ENCODE data around the gene PFDN1.

The PFDN1 gene

DNA sequence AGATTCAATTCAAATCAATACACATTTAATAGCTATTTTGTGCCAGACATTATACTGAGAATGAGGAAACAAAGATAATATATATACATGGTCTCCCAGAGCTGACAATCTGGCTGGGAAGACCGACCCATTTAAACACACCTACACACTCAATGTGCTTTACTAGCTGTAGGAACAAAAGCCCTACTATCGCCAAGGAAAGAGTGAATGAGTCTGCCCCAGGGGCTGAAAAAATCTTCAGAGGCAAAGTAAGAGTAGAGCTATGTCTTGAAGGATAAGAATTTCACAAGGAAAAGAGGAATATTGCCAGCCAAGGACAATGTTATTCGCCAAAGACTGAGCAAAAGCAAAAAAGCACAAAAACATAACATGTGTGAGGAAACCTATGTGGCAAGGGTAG lies 6.6 kb downstream of the PFDN1 start:
- no peak for DNase-seq (ENCODE audit: low spot score)

DNA sequence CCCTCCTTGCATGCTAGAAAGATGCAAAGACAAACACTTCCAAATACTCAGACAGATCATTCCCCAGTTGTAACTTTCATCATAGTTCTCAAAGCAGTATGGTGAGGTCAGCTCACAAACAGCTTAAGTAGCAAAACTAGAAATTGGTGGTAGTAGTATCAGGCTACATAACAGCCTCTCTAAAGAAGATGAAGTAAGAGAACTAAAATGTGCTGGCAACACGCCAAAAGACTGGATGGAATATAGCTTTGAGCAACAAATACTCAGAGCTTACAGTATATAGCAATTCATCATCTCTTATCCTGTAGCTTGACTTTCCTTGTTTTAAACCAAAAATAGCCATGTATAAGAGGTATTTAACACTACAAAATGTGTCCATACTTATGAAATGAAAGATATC lies 7.5 kb downstream of the PFDN1 start:
- no peak for DNase-seq (ENCODE audit: low spot score)

DNA sequence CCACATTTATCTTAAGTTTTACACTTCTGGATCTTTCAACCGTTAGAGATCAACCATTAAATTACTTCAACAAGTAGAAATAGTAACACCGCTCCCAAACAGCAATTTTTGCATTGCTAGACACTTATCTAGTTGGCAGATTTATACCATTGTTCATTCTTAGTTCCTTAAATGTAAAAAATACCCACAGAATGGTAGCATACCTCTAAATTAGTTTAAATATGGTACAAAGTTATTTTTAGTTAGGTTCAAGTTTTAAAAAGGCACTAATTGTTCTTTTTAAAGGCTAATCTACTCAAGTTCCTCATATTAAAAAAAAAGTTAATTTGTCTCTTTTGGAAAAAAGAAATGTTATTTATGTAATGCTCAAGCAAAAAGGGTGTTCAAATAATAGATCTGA lies 8.1 kb downstream of the PFDN1 start:
- no peak for DNase-seq (ENCODE audit: low spot score)

DNA sequence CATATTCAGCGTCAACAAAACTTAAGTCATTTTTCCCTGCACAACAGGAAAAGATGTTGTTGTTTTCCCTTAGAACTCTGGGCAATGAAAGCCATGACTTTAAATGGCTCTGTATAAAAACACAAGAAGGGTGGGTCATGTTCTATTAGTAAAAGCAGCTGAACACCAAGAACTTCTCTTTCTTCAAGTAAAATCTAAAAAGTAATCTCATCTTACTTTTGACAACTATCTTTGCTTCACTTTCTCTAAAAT lies 9.1 kb downstream of the PFDN1 start:
- DNase-seq (ENCODE audit: low spot score), result no peak

DNA sequence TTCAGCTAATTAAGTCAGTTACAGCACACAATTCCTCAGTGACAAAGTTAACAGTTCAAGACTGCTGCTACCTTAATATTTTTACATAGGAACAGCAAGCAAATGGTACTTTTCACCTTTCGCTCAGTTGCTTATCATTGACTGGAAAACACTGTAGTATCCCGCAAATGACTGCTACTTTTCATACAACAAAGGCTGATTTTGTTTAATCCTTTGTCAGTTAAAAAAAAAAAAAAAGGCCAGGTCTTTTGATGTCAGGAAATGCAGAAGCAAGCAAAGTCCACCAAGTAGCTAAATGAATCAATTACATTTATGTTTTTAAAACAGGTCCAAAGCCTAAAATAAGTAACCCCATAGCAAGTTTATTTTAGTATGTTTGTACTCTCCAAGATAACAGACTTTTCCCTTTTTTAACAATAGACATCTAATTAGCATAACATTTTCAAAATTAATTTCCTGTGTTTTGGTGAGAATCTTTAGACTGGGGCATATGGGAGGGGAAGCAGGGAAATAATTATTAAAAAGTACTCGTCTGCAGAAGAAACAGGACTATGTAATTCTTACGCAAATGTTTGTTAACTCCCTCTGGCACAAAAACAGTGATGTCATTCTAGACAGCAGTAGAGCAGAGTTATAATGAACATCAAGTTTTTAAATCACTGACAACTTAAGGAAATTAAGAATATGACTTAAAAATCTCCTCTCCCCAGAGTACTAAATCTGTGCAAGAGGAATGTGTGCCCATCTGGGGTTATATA lies 9.6 kb downstream of the PFDN1 start:
- DNase-seq (ENCODE audit: low spot score), result no peak

DNA sequence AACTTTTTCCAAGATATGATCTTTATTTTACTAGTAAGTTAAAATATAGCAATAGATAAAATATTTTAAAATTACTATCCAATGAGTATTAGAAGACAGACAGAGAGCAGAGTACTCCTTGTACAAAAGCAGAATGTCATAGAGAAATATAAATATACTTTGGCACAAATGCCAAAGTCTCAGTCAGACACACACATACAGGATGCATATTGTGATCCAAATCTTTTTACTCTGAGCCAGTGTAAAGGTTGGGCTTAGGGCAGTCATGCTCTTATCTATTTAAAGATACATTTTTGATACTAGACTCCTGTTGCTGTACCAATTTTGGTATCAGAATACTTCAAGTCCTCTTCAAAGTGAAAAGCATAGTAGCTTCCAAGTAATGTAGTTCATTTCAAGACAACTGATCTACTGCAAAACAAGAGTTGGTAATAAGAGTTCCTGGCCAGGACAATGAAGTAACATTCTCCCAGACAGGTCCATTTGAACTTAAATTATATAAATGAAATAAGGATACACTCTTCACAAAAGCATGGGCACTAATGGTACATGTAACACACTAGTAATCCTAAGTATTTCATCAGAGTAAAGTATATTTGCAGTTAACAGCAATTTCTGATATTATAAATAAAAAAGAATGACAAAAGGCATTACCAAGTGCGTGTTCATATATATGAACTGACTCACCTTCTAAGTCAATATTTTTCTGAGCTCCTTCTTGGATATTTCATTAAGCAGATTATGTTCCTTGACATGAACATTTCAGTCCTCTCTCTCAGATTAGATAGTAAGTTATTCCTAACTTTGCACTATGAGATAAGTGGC lies 10.5 kb downstream of the PFDN1 start:
- no peak for DNase-seq (ENCODE audit: low spot score)

DNA sequence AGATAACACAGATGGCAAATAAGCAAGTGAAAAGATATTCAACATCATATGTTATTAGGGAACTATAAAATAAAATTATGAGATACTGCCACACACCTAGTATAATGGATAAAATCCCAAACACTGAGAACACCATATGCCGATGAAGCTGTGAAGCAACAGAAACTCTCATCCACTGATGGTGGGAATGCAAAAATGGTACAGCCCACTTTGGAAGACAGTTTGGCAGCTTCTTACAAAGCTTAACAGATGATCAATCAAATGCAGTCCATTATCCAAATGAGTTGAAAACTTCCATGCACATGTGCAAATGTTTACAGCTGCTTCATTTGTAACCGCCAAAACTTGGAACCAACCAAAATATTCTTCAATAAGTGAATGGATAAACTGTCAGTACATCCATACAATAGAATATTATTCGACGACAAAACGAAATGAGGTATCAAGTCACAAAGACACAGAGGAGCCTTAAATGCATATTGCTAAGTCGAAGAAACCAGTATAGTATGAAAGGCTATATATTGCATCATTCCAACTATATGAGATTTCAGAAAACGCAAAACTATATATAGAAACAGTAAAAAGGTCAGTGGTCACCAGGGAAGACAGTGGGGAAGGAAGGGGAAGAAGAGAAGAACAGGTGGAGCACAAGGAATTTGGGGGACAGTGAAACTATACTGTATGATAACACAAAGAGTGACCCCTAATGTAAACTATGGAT lies 14.9 kb downstream of the PFDN1 start:
- no peak for DNase-seq (ENCODE audit: low spot score)

DNA sequence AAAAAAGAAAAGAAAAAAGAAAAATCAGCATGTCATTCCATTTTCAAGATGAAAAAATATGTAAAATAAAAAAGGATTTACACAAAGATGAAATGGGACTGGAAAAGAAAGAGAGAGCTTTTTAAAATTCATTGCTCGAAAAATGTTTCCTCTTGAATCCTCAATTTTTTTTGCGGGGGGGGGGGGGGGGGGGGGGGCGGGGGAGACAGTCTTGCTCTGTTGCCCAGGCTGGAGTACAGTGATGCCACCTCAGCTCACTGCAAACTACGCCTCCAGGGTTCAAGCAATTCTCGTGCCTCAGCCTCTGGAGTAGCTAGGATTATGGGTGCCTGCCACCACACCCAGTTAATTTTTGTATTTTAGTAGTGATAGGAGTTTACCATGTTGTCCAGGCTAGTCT lies 16.5 kb downstream of the PFDN1 start:
- DNase-seq (ENCODE audit: low spot score), result no peak

DNA sequence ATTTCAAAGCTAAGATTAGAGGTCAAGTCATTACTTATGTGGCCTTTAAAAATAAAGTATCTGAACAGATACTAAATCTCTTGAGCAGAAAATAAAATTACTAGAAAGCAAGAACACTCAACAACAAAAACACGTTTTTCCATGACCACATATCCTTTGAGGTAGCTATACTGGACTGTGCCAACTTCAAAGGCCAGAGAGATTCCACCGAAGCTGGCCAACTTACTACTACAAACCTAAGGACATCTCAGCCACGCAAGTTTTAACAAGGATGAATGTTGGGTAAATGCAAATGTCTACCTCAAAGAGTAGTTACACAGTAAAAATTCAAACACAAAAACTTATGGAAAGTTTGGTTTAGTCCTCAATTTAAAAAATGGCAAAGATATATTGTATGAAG lies 18.9 kb downstream of the PFDN1 start:
- no peak for DNase-seq (ENCODE audit: low spot score)

DNA sequence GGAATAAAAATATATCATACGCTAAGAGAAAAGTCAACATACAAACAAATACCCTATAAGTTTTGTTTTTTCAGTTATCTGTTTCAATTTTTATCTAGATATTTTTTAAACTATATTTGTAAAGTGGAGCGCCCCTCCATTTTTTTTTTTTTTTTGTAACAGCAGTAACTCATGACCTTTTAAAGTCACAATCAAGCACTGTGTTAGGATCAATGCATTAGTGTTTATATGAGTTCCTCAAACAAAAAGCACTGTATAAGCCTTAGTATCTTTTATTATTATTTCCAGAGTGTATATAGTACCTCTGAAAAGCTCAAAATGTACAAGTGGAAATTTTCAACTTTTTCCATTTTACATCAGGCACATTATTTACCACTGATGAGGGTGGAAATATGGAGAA lies 20.6 kb downstream of the PFDN1 start:
- DNase-seq (ENCODE audit: low spot score), result no peak

DNA sequence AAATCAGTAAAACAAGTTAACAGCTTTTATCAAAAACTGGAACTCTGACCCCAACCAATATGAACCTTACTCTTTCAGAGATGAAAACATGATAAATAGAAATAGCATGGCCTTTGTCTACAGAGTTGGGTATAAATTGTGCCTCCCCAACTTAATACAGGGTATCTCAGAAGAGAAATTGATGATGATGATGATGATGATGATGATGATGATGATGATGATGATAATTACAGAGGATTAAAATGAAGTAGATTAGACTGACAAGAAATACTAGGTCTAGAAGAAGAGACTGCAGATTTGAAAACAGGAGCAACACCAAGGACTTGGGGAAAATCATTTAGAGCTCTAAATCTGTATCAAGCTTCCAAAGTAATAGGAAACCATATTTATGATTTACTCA lies 27.1 kb downstream of the PFDN1 start:
- DNase-seq (ENCODE audit: low spot score), result no peak

DNA sequence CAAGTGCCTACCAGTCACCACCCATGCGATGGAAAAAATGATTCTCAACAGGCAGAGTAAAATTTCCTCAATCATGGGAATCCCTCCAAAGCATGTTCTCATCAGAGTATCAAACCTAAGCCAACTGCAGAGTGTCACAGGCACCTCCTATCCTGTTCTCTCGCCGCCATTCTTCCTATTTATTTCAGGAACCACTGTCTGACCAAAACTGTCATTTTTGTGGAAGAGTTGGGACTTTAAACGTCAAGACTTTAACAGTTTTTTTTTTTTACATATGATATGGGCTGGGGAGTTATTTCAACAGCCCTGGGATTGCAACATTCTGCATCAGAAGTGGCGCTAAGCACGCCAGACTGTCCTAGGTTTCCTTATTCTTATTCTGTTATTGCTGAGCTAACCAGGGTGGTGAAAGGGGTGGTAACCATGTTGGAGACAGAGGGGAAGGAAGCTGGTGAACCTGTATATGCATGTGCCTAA lies 29.5 kb downstream of the PFDN1 start:
- no peak for DNase-seq (ENCODE audit: low spot score)

DNA sequence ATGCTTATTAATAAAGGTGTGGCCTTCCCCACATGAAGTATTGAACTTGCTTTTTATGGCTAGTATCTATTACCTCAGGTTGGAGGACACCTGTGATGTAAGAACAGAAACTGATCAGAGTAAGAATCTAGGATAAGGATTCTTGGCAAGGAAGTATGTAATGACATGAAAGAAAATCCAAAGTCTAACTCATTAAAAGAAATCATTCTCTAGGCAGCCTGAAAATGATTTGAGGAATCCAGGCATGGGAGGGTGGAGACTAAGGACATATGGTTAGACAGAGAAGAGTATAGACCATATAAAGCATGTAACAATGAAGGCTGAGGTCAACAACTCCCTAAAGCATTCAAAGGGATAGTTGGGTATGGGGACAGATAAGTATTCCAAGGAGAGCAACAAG lies 32.9 kb downstream of the PFDN1 start:
- DNase-seq (ENCODE audit: low spot score), result no peak

DNA sequence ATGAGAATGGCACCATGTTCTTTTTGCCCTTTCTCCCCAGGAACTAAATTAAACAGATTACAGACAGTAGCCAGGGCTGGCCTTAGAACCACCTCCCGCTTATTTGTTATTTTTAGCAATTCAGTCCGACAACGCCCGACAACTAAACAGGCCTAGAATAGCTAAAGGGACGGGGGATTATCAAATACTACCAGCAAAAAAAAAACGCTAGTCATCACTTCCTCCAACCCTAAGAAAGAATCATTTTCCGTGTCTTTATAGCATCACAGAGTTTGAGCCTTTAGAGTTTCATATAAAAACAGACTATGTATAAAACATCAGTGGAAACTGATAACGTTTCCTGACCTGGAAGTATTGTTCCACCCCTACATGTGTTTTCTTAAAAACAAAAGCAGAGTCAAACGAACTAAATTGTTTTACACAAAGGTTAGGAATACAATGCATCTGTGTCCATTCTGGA lies 35.3 kb downstream of the PFDN1 start:
- no peak for DNase-seq (ENCODE audit: low spot score)

DNA sequence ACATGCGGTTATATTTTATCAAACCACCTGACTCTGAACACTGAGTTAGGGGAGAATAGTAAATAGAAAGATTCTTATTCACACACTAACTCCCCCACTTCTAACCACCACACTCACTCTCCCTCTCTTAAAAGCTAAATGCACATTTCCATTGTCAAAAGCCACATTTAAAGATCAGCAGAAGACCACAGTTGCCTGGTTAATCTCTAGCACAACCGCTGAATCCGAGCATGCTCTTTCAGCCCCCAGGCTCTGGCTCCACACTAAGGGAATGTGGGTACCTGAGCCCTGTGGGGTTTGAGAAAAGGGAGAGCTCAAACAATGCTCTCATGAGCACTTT lies 35.7 kb downstream of the PFDN1 start:
- DNase-seq (ENCODE audit: low spot score), result no peak

DNA sequence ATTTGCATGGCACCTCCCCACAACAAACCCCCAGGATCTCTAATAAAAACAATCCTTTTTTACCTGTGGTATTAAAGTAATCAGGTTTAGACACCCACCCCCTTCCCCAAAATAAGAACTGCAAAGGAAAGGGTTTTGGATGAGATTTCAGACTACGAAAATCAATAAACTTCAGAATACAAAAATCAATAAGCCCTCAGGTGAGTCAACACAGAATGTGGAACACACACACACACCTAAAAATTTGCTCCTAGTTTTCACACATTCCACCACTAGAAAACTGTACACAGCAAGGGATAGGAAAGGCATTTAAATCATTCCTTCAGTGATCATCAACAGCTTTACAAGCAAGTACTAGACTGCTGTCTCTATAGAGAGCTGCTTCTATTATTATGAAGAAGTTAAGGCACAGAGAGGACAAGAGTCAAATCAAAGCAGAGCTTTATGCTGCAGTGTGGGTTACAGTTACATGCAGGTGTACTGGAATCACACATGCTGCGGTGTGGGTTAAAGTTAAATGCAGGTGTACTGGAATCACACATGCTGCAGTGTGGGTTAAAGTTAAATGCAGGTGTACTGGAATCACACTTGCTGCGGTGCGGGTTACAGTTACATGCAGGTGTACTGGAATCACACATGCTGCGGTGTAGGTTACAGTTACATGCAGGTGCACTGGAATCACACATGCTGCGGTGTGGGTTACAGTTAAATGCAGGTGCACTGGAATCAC lies 36.3 kb downstream of the PFDN1 start:
- no peak for DNase-seq (ENCODE audit: low spot score)

DNA sequence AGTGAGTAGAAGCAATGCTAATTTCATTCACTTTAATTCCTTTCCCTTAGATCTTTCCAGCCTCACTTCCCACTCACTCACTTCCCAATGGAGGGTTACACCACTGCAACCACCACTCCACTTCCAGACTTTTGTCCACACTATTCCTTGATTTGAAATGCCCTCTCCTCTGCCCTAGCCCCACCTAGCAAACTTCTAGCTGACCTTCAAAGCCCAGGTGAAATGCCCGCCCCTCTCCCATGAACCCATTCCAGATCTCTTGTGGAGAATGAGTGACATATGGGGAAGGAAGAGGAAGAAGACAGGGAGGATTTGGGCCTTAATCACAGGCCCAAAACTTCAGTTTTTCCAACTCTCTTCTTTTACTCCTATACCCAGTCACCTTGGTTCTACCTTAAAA lies 37.1 kb downstream of the PFDN1 start:
- no peak for DNase-seq (ENCODE audit: low spot score)

DNA sequence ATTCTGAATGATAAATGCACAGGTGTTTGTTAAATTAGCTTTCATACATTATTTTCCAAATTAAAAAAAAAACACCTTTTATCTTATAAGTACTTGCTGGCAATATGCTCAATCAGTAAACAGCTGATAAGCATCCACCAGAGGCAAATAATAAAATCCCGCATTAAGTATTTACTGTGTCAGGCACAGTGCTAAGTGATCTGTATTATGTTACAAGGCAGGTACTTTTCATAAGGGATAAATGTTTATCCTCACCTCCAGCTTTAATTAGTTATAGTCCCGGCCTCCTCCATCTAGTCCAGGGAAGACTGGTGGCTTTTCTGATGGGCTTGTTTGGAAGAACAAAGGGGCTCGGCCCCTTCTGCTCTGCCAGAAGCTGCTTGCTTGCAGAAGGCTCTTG lies 40.1 kb downstream of the PFDN1 start:
- DNase-seq (ENCODE audit: low spot score), result no peak

DNA sequence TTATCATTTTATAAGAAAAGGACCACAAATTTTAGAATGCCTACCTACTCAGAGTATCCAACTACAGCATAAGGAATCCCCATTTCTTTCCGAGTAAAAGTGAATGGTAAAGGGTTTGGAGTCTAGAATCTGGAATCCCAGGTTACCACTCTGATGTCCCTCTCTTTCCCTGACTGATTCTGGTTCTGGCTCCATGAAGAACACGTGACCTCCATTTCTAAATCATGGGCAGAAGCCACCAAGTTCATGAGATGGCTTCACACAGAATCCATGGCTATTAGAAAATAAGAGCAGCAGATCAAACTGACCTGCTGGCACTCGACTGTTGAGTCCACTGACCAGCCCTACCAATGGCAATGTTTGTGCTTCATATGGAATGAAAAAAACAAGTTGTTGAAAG lies 40.7 kb downstream of the PFDN1 start:
- DNase-seq (ENCODE audit: low spot score), result no peak

DNA sequence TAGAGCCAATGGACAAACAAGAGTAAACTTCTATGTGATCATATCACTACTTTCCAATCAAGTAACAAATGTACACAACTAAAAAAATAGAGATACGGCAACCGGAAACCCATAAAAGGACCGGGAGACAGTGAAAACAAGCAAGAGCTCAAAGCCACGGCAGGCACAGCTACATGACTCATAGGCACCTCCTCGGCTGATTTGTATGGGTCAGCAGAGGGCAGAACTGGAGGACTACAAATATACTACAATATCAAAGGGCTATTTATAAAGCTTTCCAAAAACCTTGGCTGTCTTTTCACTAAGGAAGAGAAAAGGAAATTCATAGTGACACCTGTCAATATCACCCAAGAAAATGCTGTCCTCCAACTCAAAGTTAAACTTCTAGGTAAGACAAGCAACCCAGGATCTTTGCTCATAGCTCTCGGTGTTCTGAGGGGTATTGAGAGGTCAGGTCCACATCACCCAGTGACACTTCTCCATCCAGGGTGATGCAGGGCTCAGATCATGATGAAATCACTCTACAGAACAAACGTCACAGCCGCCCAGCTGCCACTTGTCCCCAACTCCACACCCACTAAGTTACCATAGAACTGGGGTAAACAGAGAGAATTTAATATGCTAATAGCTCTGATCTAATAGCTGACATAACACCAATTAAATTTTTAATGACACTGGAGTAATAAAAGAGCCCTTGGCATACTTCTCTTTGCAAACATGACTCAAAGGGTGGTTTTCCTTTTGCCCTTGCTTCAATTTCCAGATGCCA lies 41.3 kb downstream of the PFDN1 start:
- no peak for DNase-seq (ENCODE audit: low spot score)

DNA sequence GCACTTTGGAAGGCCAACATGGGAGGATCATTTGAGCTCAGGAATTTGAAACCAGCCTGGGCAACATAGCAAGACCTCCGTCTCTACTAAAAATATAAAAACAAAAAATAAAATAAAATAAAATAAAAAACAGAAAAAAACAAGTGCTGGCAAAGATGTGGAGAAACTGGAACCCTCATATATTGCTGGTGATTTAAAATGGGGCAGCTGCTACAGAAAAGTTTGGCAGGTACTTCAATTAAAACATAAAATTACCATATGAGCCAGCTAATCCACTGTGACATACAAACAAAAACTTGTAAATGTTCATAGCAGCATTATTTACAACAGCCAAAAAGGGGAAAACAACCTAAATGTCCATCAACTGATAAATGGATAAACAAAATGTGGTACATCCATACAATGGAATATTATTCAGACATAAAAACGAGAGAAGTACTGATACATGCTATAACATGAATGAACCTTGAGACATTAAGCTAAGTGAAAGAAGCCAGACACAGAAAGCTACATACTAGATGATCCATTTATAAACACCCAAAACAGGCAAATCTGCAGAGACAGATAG lies 42.7 kb downstream of the PFDN1 start:
- DNase-seq (ENCODE audit: low spot score), result no peak
